T-helper 2 cell treated with Interferon-gamma antibody and Interleukin-4, amounts not matched to agents 5 μg/mL and 100 μg/mL, for 36 hours (primary cell): Measurements from ENCODE around the gene GABARAP.

Experiments
- DNase-seq: peaks from one replicate; pipeline ENCODE4 v3.0.0; 2021; ENCODE audit warnings: low spot score
- H3K27ac Mint-ChIP-seq: one replicate; pipeline ENCODE4 v1.8.0; 2021; ENCODE audit warnings: mild to moderate bottlenecking, mixed read lengths
- H3K27me3 Mint-ChIP-seq: one replicate; pipeline ENCODE4 v1.8.0; 2021; ENCODE audit warnings: low read depth, mixed read lengths
- H3K36me3 Mint-ChIP-seq: one replicate; pipeline ENCODE4 v1.8.0; 2021; ENCODE audit warnings: low read depth, mixed read lengths
- H3K4me1 Mint-ChIP-seq: one replicate; pipeline ENCODE4 v1.8.0; 2021; ENCODE audit warnings: low read depth, mixed read lengths
- H3K4me3 Mint-ChIP-seq: one replicate; pipeline ENCODE4 v1.8.0; 2022; ENCODE audit warnings: mild to moderate bottlenecking, moderate library complexity, mixed read lengths
- H3K9me3 Mint-ChIP-seq: one replicate; pipeline ENCODE4 v1.8.0; 2021; ENCODE audit warnings: mixed read lengths

Gene GABARAP

DNA sequence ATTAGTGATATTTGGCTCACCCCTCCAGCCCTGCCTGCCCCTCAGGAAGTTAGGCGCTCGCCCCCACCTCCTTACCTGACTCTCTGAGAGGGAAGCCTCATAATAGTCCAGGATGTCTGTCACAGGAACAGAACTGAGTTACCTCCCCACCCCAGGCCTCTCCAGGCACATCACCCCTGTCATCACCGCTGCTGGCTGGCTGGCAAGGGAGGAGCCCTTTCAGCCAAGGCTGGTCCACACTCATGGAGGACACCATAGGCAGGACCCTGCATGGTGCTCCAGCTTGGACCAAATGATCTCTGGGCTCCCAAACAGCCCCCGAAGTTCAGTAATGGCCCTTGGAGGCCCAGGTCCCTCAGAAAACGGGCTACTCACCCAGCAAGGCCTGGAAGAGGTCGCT lies 24.1 kb downstream of the GABARAP start:
- H3K9me3 Mint-ChIP-seq: no peaks in the 10 kb centered on the region
- peaks cover 4% of the 10 kb centered on the region for H3K27me3 Mint-ChIP-seq
- H3K27ac Mint-ChIP-seq: peak overlapping the region; percentile 49
- H3K36me3 Mint-ChIP-seq: peaks cover 12% of the 10 kb centered on the region
- H3K4me1 Mint-ChIP-seq: peaks cover 64% of the 10 kb centered on the region
- no peak for DNase-seq
- peak overlapping the region; percentile 91 for H3K4me3 Mint-ChIP-seq

DNA sequence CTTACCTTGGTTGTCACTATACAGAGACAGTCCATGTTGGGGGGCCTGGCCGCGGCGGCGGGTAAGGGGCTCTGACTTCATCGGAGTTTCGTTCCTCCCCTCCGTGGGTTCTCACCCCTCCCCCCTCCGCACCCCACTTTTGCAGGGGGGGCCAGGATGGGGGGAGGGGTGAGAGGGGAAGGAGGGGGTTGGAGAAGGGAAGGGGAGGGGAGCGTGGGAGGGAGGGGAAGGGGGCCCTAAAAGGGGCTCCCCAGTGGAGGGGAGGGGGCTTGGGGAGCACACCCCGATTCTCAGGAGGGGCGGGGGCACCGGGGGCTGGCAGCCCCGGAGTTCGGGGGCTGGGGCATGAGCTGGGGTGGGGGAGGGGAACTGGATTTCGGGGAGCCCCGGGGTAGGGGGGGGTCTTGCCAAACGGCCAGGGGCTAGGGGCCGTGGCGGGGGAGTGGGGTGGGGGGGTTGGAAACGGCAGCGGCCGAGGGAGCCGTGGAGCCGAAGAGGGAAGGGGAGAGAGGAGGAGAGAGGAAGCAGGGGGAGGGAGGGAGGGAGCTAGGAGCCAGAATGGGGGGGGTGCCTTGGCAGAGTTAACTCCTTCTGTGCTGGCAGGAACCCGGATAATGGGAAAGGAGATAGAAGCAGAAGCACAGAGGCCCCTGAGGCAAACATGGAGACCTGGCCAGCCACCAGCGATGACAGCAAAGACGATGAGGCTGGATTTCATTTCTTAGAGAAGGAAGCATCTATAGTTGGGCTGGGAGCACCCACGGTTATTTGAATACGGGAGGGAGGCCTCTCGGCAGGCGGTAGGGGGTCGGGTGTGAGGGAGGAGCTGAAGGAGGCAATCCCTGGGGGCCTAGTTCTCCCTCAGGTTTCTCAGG lies 24.9 kb downstream of the GABARAP start:
- DNase-seq: no peak
- peak overlapping the region; percentile 75 for H3K27ac Mint-ChIP-seq
- H3K4me1 Mint-ChIP-seq: peaks cover 64% of the 10 kb centered on the region
- H3K9me3 Mint-ChIP-seq: no peaks in the 10 kb centered on the region
- H3K36me3 Mint-ChIP-seq: peaks cover 8% of the 10 kb centered on the region
- peak overlapping the region; percentile 91 for H3K4me3 Mint-ChIP-seq
- peaks cover 6% of the 10 kb centered on the region for H3K27me3 Mint-ChIP-seq

- peak overlapping the region; percentile 45 for H3K27ac Mint-ChIP-seq
- no peak for DNase-seq
- peaks cover 63% of the 10 kb centered on the region for H3K4me1 Mint-ChIP-seq
- peak overlapping the region; percentile 54 for H3K4me3 Mint-ChIP-seq
- peaks cover 11% of the 10 kb centered on the region for H3K27me3 Mint-ChIP-seq
- no peaks in the 10 kb centered on the region for H3K9me3 Mint-ChIP-seq
- H3K36me3 Mint-ChIP-seq: peaks cover 6% of the 10 kb centered on the region
Observed at GRCh38 chr17:7216242-7217112, 25.8 kb downstream of the GABARAP start.

DNA sequence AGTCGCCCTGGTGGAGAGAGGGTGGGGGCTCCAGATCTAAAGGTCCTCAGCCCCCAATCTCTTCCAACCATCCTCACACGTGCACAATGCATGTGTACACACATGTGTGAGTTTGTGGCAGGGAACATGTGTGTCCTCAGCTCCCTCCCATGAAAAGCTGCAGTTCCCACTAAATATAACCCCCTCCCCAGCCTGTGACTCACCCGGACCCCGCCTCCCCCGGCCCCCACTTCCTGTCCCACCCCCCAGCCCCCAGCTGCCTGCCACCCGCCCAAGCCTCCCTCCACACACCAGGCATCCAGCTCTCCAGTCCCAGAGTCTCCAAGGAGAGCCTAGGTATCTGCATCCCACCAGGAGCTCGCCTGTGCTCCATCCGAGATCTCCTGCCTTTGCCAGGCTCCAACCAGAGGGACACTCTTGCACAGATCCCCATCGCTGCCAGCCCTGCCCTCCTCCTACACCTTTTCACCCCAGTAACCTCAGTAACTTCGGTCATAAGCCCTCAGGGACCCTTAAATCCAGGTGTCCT lies 26.5 kb downstream of the GABARAP start:
- DNase-seq: no peak
- Mint-ChIP-seq H3K27me3 (peaks cover 15% of the 10 kb centered on the region), H3K4me3 (peak overlapping the region; percentile 90), H3K9me3 (no peaks in the 10 kb centered on the region), H3K4me1 (peaks cover 57% of the 10 kb centered on the region), H3K27ac (no peak overlapping the region), H3K36me3 (no peaks in the 10 kb centered on the region)

GRCh38 chr17:7215136-7215638 lies 27.1 kb downstream of the GABARAP start:
- H3K4me3 Mint-ChIP-seq: peak overlapping the region; percentile 90
- peak overlapping the region; percentile 95 for H3K27ac Mint-ChIP-seq
- H3K27me3 Mint-ChIP-seq: peaks cover 19% of the 10 kb centered on the region
- peaks cover 52% of the 10 kb centered on the region for H3K4me1 Mint-ChIP-seq
- DNase-seq: no peak
- no peaks in the 10 kb centered on the region for H3K36me3 Mint-ChIP-seq
- no peaks in the 10 kb centered on the region for H3K9me3 Mint-ChIP-seq

DNA sequence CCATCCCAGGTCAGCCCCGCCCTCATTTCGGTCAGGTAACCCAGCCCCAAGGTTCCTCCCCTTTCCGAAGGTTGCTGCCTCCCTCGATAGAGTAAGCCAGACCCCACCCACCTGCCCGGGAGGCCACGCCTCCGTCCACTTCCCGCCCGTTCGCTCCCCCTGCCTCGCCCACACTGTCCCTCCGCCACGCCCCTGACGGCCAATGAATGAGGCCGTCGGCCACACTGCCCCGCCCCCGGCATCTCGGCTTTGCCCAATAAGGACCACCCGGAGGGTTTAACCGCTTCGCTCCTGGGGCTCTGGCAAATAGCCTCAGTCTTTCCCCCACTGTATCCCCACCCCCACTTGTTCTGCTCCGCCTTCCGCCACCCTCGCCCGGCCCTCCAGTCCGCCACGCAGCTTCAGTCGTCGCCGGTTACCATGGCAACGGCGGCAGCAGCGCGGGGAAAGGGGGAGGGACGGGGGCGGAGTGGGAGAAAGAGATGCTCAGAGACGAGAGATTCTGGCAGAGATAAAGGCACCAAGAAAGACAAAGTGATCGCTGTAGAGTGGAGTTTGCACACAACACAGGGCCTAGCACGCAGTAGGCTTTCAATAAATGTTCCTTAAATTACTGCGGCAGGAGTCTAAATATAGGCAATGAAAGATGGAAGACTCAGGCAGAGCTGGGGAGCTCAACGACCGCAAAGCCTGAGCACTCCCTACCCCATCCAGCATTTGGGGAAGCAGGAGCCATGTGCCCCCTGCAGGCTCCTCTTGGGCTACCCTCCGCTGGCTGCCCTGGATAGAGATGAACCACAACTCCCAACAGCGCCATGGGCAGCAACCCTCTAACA lies 27.7 kb downstream of the GABARAP start:
- Mint-ChIP-seq H3K4me3 (peak overlapping the region; percentile 90), H3K36me3 (no peaks in the 10 kb centered on the region), H3K9me3 (no peaks in the 10 kb centered on the region), H3K27ac (peak overlapping the region; percentile 95), H3K4me1 (peaks cover 51% of the 10 kb centered on the region), H3K27me3 (peaks cover 22% of the 10 kb centered on the region)
- peak; percentile 99 for DNase-seq

DNA sequence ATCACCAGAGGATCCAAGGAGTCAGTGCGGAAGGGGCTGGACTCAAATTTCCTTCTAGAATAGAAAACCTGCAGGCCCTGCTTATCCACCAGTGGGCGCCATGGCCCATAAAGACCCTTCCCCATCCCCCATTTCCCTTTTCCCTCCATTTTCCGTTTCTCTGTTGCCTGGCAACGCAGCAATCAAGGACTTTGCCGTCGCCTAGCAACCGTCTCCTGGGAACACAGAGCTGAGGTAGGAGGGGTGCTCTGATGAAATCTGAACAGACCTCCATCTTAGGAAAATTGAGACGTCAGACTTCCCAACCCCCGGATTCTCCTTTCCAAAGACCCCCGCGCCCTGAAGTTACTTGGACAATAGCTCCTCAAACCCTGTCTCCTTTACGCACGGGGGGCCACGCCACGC lies 28.4 kb downstream of the GABARAP start:
- peak overlapping the region; percentile 95 for H3K27ac Mint-ChIP-seq
- peak overlapping the region; percentile 90 for H3K4me3 Mint-ChIP-seq
- peaks cover 22% of the 10 kb centered on the region for H3K27me3 Mint-ChIP-seq
- no peaks in the 10 kb centered on the region for H3K9me3 Mint-ChIP-seq
- H3K4me1 Mint-ChIP-seq: peaks cover 46% of the 10 kb centered on the region
- no peaks in the 10 kb centered on the region for H3K36me3 Mint-ChIP-seq
- no peak for DNase-seq

DNA sequence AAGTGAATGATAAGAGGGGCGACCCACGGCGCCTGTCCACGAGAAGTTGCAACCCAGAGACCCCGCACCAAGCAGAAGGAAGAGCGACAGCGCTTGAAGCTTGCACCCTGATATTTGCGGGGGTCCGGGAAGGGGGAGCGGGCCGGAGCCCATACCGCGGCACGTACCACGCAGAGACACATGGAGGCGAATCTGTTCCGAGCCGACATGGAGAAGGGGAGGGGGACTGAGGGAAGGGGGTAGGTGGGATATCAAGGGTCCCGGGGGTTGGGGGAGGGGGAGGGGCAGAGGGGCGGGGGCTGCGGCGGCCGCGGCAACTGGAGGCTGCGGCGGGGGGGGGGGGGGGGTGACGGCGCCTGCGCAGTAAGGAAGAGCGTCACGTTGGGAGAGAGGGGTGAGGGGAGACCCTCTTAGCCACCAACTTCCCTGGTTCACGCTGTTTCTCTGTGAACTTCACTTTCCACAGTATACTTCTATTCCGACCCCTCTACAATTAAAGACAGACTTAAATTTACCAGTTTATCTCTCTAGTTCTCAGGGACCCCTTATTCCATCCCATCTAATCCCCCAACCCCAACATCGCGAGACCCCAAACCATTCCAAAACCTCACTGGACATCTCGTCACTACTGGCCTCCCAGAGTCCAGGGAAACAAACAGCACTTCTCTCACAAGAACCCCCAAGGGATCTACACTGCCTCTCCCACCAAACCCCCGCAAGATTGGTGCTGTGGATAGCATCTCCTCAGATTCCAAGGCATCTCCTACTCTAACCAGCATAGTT lies 30.6 kb downstream of the GABARAP start:
- DNase-seq: no peak
- Mint-ChIP-seq H3K27ac (no peak overlapping the region), H3K27me3 (peaks cover 22% of the 10 kb centered on the region), H3K4me1 (peaks cover 31% of the 10 kb centered on the region), H3K4me3 (no peak overlapping the region), H3K9me3 (no peaks in the 10 kb centered on the region), H3K36me3 (no peaks in the 10 kb centered on the region)

DNA sequence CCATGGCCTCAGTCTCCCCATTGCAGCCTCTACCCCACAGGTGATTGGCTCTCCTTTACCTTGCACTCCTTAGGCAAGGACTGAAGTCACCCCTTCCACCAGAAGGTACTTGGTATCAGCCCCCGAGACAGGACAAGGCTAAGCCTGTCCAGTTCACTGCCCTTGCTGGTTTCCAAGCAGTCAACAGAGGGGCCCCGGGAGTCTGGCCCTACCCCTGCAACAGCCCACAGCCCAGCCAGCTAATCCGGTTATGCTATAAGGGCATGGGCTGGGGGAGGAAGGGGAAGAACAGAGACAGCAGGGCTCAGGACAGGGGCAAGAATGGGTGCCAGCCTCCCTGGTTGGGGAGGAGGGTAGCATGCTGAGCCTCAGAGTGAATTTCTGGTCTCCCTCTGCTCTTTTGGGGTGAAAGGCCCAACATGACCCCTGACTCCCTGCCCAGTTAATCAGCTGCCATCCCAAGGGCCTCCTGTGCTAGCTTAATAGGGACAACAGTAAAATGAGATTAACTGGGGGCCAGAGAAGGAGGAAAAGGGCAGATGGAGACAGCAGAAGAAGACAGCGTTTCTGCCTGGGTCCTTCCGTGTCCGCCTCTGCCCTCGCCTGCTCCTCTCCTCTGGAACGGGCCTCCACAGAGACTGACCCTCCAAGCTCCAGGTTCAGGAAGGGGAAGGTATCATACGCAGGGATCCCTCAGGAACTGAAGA lies 33.3 kb downstream of the GABARAP start:
- Mint-ChIP-seq H3K9me3 (no peaks in the 10 kb centered on the region), H3K27me3 (peaks cover 22% of the 10 kb centered on the region), H3K4me3 (no peak overlapping the region), H3K27ac (no peak overlapping the region), H3K4me1 (peaks cover 31% of the 10 kb centered on the region), H3K36me3 (no peaks in the 10 kb centered on the region)
- no peak for DNase-seq

- H3K9me3 Mint-ChIP-seq: no peaks in the 10 kb centered on the region
- peaks cover 25% of the 10 kb centered on the region for H3K4me1 Mint-ChIP-seq
- H3K27ac Mint-ChIP-seq: no peak overlapping the region
- H3K4me3 Mint-ChIP-seq: no peak overlapping the region
- no peak for DNase-seq
- H3K27me3 Mint-ChIP-seq: peaks cover 18% of the 10 kb centered on the region
- no peaks in the 10 kb centered on the region for H3K36me3 Mint-ChIP-seq
Observed at GRCh38 chr17:7208027-7208571, 34.1 kb downstream of the GABARAP start.

DNA sequence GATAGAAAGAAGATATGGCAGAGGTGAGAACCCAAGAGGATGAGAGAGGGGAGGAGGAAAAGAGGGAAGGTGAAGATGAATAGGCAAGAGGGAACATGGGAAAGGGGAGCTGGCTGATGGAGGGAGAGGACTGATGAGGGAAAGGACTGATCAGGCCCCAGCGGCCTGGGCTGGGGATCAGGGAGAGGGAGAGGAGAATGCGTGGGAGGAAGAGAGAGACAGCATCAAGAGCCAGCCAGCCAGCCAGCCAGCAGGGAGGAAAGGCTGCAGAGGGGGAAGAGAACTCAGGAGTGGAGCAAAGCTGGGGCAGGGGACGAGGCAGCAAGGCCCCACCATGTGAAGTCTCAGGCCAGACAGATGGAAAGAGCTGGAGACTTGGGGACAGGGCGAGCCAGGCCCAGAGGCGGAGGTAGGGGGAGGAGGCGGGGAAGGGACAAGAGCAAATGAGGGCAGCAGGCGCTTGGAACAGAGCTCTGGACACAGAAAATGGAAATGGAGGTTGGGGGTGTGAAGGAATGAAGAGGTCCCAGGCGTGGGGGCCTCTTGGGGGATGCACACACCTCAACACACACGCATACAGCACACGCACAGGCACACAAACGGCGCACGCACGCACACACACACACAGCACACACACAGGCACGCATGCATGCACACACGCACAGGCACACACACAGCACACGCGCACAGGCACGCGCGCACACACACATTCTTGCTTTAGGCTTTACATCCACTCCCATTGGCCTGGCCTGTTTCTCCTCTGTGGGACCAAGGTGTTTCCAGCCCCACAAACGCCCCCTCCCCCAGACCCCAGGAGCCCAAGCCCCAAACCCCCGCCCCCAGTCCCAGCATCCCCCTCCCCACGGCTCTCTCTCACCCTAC lies 34.9 kb downstream of the GABARAP start:
- peaks cover 16% of the 10 kb centered on the region for H3K27me3 Mint-ChIP-seq
- no peaks in the 10 kb centered on the region for H3K36me3 Mint-ChIP-seq
- no peak for DNase-seq
- no peaks in the 10 kb centered on the region for H3K9me3 Mint-ChIP-seq
- H3K4me1 Mint-ChIP-seq: peaks cover 25% of the 10 kb centered on the region
- H3K4me3 Mint-ChIP-seq: no peak overlapping the region
- peak overlapping the region; percentile 61 for H3K27ac Mint-ChIP-seq
